ENCODE data around the gene CMTM6.

GRCh38 chr3:32483772-32484171 is 18.9 kb downstream of the CMTM6 start:
- no peak for TF ChIP-seq CTCF (IDR thresholded peaks at IDR 0.05; ENCODE audit: low read depth, low read length)
- TF ChIP-seq POLR2A (IDR thresholded peaks at IDR 0.05; ENCODE audit: extremely low read depth, insufficient read length), result no peak
- TF ChIP-seq MAX (IDR thresholded peaks at IDR 0.05; ENCODE audit: low read depth, low read length), result no peak
- no peak for TF ChIP-seq MYC (IDR thresholded peaks at IDR 0.05; ENCODE audit: low read depth, low read length)
